Fibroblast of lung (primary cell): ENCODE data around the gene MYO5B. TPM values are rescaled to one million over a fixed set of nuclear protein-coding genes. Genes with fewer than 3 reads are reported as not detected.

ENCODE experiments used
- DNase-seq, 2 donors: peaks; one replicate each; pipeline versions ENCODE4 v3.0.0 to v3.0.0-alpha.2; 2010; ENCODE audit warnings: low read depth in 2 of 2
- H2AFZ ChIP-seq: 2 replicates; pipeline ENCODE4 v1.5.1; 2012; ENCODE audit warnings: low read length, control low read depth, inconsistent platforms
- H3K27ac ChIP-seq: 2 replicates; pipeline ENCODE4 v1.5.1; 2011; ENCODE audit warnings: low read length, control low read depth; ENCODE audit not compliant: insufficient read depth
- H3K27me3 ChIP-seq: 2 replicates; pipeline ENCODE4 v1.5.1; 2011; ENCODE audit warnings: mild to moderate bottlenecking, low read length; ENCODE audit not compliant: control insufficient read depth, insufficient read depth
- H3K36me3 ChIP-seq: 2 replicates; pipeline ENCODE4 v1.5.1; 2011; ENCODE audit warnings: low read length; ENCODE audit not compliant: control insufficient read depth, insufficient read depth
- H3K4me1 ChIP-seq: 2 replicates; pipeline ENCODE4 v1.5.1; 2011; ENCODE audit warnings: low read length; ENCODE audit not compliant: control insufficient read depth, insufficient read depth; ENCODE audit errors: extremely low read depth
- H3K4me2 ChIP-seq: 2 replicates; pipeline ENCODE4 v1.5.1; 2011; ENCODE audit warnings: low read length, control low read depth; ENCODE audit not compliant: insufficient read depth; ENCODE audit errors: extremely low read depth
- H3K4me3 ChIP-seq, 4 experiments: fragments of 200-600 bp in 1 of 4; sonication (generic) in 1 of 4; replicated peaks in 1 of 4; 2 replicates each; pipeline ENCODE4 v1.5.1; 2011 to 2016; ENCODE audit warnings: low read length in 4 of 4, low read depth in 3 of 4, mild to moderate bottlenecking in 3 of 4, control low read depth in 2 of 4, inconsistent platforms in 1 of 4, mixed read lengths in 1 of 4; ENCODE audit not compliant: insufficient read depth in 1 of 4; ENCODE audit errors: control extremely low read depth in 1 of 4
- H3K79me2 ChIP-seq: 2 replicates; pipeline ENCODE4 v1.5.1; 2012; ENCODE audit warnings: mild to moderate bottlenecking, low read length, inconsistent platforms; ENCODE audit not compliant: control insufficient read depth, insufficient read depth
- H3K9ac ChIP-seq: 2 replicates; pipeline ENCODE4 v1.5.1; 2011; ENCODE audit warnings: mild to moderate bottlenecking, low read length, control low read depth; ENCODE audit not compliant: insufficient read depth
- H3K9me3 ChIP-seq: 2 replicates; pipeline ENCODE4 v1.5.1; 2012; ENCODE audit warnings: low read depth, low read length; ENCODE audit not compliant: control insufficient read depth, insufficient read depth
- H4K20me1 ChIP-seq: 2 replicates; pipeline ENCODE4 v1.5.1; 2011; ENCODE audit warnings: low read length; ENCODE audit not compliant: control insufficient read depth, insufficient read depth; ENCODE audit errors: extremely low read depth
- EZH2 ChIP-seq: IDR thresholded peaks from 2 replicates; pipeline ENCODE4 v1.5.1; 2012; ENCODE audit warnings: low read length, control low read depth, mild to moderate bottlenecking; ENCODE audit errors: missing control alignments
- polyA plus RNA-seq, 2 donors: library from polyadenylated mRNA; depleted of rRNA in 1 of 2; stranded (reverse) in 1 of 2; unstranded in 1 of 2; fragments of >200 nt; gene quantifications; 2 replicates each; pipeline ENCODE4 v1.2.1, GENCODE V29; 2011 to 2012; ENCODE audit warnings: missing spikeins in 1 of 2
- total RNA-seq: library from RNA; depleted of rRNA; stranded (reverse); fragments of >200 nt; gene quantifications from 2 replicates; pipeline ENCODE4 v1.2.1, GENCODE V29; 2014
- TF ChIP-seq, protein P1 (sequence below), 2 donors: IDR thresholded peaks in 1 of 2; conservative IDR thresholded peaks in 1 of 2; 1 replicate in 1 of 2; 2 replicates in 1 of 2; pipeline ENCODE4 v1.5.1; 2011 to 2012; ENCODE audit warnings: low read length in 2 of 2, control low read depth in 1 of 2, inconsistent platforms in 1 of 2, low read depth in 1 of 2, mild to moderate bottlenecking in 1 of 2

The MYO5B gene
- total and polyA plus RNA-seq, 2 donors (not counting 1 experiment from before 2014, with no cell fraction given) = under 0.01 to 0.06 TPM

DNA sequence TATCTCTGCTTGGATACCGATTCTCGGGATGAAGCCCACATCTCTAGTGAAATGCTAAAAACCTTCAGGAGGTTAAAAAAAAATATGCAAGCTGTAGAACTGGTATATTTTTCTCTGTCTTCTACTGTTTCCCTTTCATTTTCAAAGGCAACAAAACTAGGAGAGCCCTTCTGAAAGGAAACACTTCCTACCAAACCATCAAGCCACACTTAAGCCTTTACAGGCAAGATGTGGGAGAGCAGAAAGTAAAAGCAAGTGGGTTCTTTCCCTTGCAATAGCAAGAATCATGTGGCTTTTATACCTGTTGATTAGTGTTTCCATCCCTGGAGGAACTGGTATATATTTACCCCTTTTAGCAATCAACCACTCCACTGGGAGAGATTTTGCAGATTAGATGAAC lies 233.7 kb downstream of the MYO5B start:
- Histone ChIP-seq H3K36me3 (no peaks in the 10 kb centered on the region), H3K4me3 (no peak overlapping the region), H3K4me2 (no peak overlapping the region), H3K9ac (no peak overlapping the region), H4K20me1 (no peaks in the 10 kb centered on the region), H2AFZ (no peak overlapping the region), H3K27me3 (no peaks in the 10 kb centered on the region), H3K4me1 (no peaks in the 10 kb centered on the region), H3K79me2 (no peaks in the 10 kb centered on the region), H3K27ac (no peak overlapping the region), H3K9me3 (no peaks in the 10 kb centered on the region)
- TF ChIP-seq, protein P1, sequence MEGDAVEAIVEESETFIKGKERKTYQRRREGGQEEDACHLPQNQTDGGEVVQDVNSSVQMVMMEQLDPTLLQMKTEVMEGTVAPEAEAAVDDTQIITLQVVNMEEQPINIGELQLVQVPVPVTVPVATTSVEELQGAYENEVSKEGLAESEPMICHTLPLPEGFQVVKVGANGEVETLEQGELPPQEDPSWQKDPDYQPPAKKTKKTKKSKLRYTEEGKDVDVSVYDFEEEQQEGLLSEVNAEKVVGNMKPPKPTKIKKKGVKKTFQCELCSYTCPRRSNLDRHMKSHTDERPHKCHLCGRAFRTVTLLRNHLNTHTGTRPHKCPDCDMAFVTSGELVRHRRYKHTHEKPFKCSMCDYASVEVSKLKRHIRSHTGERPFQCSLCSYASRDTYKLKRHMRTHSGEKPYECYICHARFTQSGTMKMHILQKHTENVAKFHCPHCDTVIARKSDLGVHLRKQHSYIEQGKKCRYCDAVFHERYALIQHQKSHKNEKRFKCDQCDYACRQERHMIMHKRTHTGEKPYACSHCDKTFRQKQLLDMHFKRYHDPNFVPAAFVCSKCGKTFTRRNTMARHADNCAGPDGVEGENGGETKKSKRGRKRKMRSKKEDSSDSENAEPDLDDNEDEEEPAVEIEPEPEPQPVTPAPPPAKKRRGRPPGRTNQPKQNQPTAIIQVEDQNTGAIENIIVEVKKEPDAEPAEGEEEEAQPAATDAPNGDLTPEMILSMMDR (conservative IDR thresholded peaks at IDR 0.05 in 1 of 2, IDR thresholded peaks at IDR 0.05 in 1 of 2; ENCODE audit: low read depth in 1 of 2, low read length in 2 of 2) = no peak
- no peak for TF ChIP-seq EZH2
- no peak for DNase-seq

DNA sequence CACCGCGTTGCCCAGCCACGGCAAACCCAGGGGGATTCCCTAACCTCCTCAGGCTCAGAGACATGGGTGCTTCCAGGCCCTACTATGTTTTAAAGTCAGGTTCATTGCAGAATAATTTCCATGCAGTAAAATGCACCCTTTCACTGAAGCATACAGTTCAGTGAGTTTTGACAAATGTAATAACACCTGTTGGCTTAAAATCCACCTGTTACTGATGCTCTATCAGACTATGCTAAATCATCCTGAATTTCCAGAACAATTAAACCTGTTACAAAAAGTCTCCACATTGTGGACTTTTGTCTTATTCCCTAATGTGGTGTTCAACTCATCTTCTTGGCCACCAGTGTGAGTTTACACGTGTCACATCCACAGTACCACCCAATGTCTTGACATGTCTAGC lies 234.6 kb downstream of the MYO5B start:
- DNase-seq = no peak
- no peak overlapping the region for H3K4me3 ChIP-seq
- H3K79me2 ChIP-seq = no peaks in the 10 kb centered on the region
- no peak overlapping the region for H2AFZ ChIP-seq
- no peak overlapping the region for H3K4me2 ChIP-seq
- H3K9me3 ChIP-seq = no peaks in the 10 kb centered on the region
- no peaks in the 10 kb centered on the region for H3K27me3 ChIP-seq
- H3K27ac ChIP-seq = no peak overlapping the region
- no peak overlapping the region for H3K9ac ChIP-seq
- H4K20me1 ChIP-seq = no peaks in the 10 kb centered on the region
- no peaks in the 10 kb centered on the region for H3K4me1 ChIP-seq
- H3K36me3 ChIP-seq = no peaks in the 10 kb centered on the region
- TF ChIP-seq EZH2 = no peak
- TF ChIP-seq, protein P1 (conservative IDR thresholded peaks at IDR 0.05 in 1 of 2, IDR thresholded peaks at IDR 0.05 in 1 of 2; ENCODE audit: low read depth in 1 of 2, low read length in 2 of 2) = no peak

DNA sequence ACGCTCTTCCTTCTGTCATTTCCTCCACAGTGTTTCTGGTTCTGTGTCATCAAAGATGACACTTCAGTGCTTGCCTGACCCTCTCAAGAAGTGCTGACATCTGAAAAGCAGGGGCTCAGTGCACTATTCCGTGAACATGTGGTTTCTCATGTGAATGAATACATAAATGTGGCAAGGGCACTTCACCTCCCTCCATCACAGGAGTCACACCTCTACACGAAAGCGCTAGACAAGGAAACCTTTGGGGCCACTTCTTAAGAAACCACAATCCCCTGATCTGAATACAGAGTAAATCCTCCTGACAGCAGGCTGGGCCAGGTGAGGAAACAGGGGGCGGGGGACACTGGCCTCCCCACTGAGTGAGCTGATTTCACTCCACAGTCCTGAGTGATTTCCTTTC lies 235.8 kb downstream of the MYO5B start:
- H2AFZ ChIP-seq = no peak overlapping the region
- no peak overlapping the region for H3K27ac ChIP-seq
- H3K9me3 ChIP-seq = no peaks in the 10 kb centered on the region
- no peak overlapping the region for H3K4me2 ChIP-seq
- H3K79me2 ChIP-seq = no peaks in the 10 kb centered on the region
- no peak overlapping the region for H3K4me3 ChIP-seq
- TF ChIP-seq, protein P1 (conservative IDR thresholded peaks at IDR 0.05 in 1 of 2, IDR thresholded peaks at IDR 0.05 in 1 of 2; ENCODE audit: low read depth in 1 of 2, low read length in 2 of 2) = no peak
- TF ChIP-seq EZH2 = no peak
- no peak overlapping the region for H3K9ac ChIP-seq
- H3K27me3 ChIP-seq = no peaks in the 10 kb centered on the region
- no peaks in the 10 kb centered on the region for H3K4me1 ChIP-seq
- H3K36me3 ChIP-seq = no peaks in the 10 kb centered on the region
- no peaks in the 10 kb centered on the region for H4K20me1 ChIP-seq
- DNase-seq = no peak
